Peyer's patch (tissue), 4 donors: ENCODE measurements around the gene RMND1. TPM values are rescaled to one million over a fixed set of nuclear protein-coding genes. Genes with fewer than 3 reads are reported as not detected.

Experiments used
- DNase-seq, 3 donors: peaks; one replicate each; pipeline ENCODE4 v3.0.0-alpha.2; 2017 to 2019
- H3K27ac ChIP-seq, 4 donors: fragments of 200-600 bp; sonication (generic); one replicate each; pipeline ENCODE4 v1.5.1; 2016 to 2019
- H3K27me3 ChIP-seq, 2 donors: fragments of 200-600 bp; sonication (generic); one replicate each; pipeline ENCODE4 v1.5.1; 2019
- H3K36me3 ChIP-seq, 3 donors: fragments of 200-600 bp; sonication (generic); one replicate each; pipeline ENCODE4 v1.5.1; 2016 to 2019
- H3K4me1 ChIP-seq, 4 donors: fragments of 200-600 bp; sonication (generic); one replicate each; pipeline ENCODE4 v1.5.1; 2016 to 2019
- H3K4me3 ChIP-seq, 4 donors: fragments of 200-600 bp; sonication (generic); 1 replicate in 3 of 4; 2 replicates in 1 of 4; pipeline ENCODE4 v1.5.1; 2016 to 2019; ENCODE audit warnings: mild to moderate bottlenecking in 1 of 4
- H3K9me3 ChIP-seq, 4 donors: fragments of 200-600 bp; sonication (generic); one replicate each; pipeline ENCODE4 v1.5.1; 2016 to 2019; ENCODE audit warnings: mild to moderate bottlenecking in 1 of 4
- CTCF ChIP-seq, 6 experiments: fragments of 450-650 bp in 4 of 6; fragments of 200-600 bp in 2 of 6; sonication (generic) in 1 of 6; IDR thresholded peaks; one replicate each; pipeline ENCODE4 v1.5.1; 2017 to 2019; ENCODE audit warnings: antibody characterized with exemption in 6 of 6, mild to moderate bottlenecking in 3 of 6, moderate library complexity in 1 of 6
- POLR2A ChIP-seq, 2 donors: fragments of 450-650 bp; IDR thresholded peaks; one replicate each; pipeline ENCODE4 v1.5.1; 2017; ENCODE audit warnings: antibody characterized with exemption in 2 of 2, mild to moderate bottlenecking in 2 of 2, moderate library complexity in 2 of 2
- total RNA-seq, 4 donors: library from RNA; depleted of rRNA; stranded (reverse); fragments of >200 nt; gene quantifications; one replicate each; pipeline ENCODE4 v1.1.0, GENCODE V29; 2016

Gene RMND1
- total RNA-seq, 4 donors from 2014 or later, result 18.2 to 50.3 (median 35.6) TPM

- Histone ChIP-seq H3K4me1 (peaks cover 0 to 11% (median 2%) of the 10 kb centered on the region in 4 donors), H3K27me3 (no peaks in the 10 kb centered on the region), H3K27ac (no peak overlapping the region), H3K4me3 (no peak overlapping the region), H3K36me3 (peaks cover 0 to 17% (median 0%) of the 10 kb centered on the region in 3 donors), H3K9me3 (no peaks in the 10 kb centered on the region)
- DNase-seq, result no peak
- TF ChIP-seq CTCF (IDR thresholded peaks at IDR 0.05) (no peak), POLR2A (IDR thresholded peaks at IDR 0.05) (no peak)
These were observed 15.1 kb downstream of the RMND1 start for GRCh38 chr6:151436802-151437201.

GRCh38 chr6:151436300-151436699 lies 15.6 kb downstream of the RMND1 start:
- H3K36me3 ChIP-seq, result peaks cover 0 to 22% (median 0%) of the 10 kb centered on the region in 3 donors
- no peaks in the 10 kb centered on the region for H3K9me3 ChIP-seq
- peaks cover 0 to 11% (median 2%) of the 10 kb centered on the region in 4 donors for H3K4me1 ChIP-seq
- no peak for DNase-seq
- no peak overlapping the region for H3K27ac ChIP-seq
- TF ChIP-seq CTCF (IDR thresholded peaks at IDR 0.05), result no peak
- H3K4me3 ChIP-seq, result no peak overlapping the region
- no peaks in the 10 kb centered on the region for H3K27me3 ChIP-seq

DNA sequence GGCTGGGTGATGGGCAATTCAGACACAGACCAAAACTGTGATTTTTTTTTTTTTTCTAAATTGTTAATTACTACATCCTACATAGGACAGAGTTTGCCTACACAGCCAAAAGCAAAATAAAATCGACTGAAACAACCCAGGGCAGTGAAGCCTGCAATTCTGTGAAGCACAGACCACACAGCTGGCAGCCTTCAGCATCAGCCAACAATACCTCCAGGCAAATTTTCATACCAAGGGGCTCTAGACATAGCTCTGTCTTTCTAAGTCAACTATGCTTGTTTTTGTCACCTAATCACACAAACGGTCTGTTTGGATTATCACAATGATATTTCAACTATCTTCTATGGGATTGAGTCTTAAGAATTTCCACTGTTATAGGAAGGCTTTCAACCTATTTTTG lies 17.6 kb downstream of the RMND1 start:
- no peak for DNase-seq
- peaks cover 0 to 41% (median 0%) of the 10 kb centered on the region in 3 donors for H3K36me3 ChIP-seq
- H3K27me3 ChIP-seq, result no peaks in the 10 kb centered on the region
- H3K4me3 ChIP-seq, result no peak overlapping the region
- H3K4me1 ChIP-seq, result peaks cover 0 to 11% (median 0%) of the 10 kb centered on the region in 4 donors
- no peak overlapping the region for H3K27ac ChIP-seq
- TF ChIP-seq POLR2A (IDR thresholded peaks at IDR 0.05) (no peak), CTCF (IDR thresholded peaks at IDR 0.05) (no peak)
- H3K9me3 ChIP-seq, result no peaks in the 10 kb centered on the region

DNA sequence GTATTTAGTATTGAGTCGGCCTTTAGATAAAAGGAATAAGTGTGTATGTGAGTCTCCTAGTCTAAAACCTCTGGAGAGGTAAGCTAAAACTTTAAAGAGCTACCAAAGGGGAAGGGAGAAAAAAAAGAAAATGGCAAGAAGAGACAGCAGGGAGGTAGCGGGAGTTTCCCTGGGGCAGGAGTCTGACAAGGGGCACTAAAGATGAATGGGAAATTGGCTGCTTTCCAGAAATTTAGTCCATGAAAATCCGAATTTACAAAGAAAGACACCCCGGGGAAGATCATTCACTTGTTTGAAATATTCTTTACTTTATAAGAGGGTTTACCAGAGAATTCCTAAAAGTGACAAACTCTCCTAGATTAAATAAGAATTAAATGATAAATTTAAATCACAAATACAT lies 19.3 kb downstream of the RMND1 start:
- no peak overlapping the region for H3K4me3 ChIP-seq
- TF ChIP-seq CTCF (IDR thresholded peaks at IDR 0.05) (no peak), POLR2A (IDR thresholded peaks at IDR 0.05) (no peak)
- peaks cover 0 to 47% (median 0%) of the 10 kb centered on the region in 3 donors for H3K36me3 ChIP-seq
- no peaks in the 10 kb centered on the region for H3K9me3 ChIP-seq
- H3K27me3 ChIP-seq, result no peaks in the 10 kb centered on the region
- H3K4me1 ChIP-seq, result peaks cover 0 to 6% (median 0%) of the 10 kb centered on the region in 4 donors
- H3K27ac ChIP-seq, result no peak overlapping the region
- DNase-seq, result no peak

GRCh38 chr6:151431337-151431736 lies 20.6 kb downstream of the RMND1 start:
- H3K27me3 ChIP-seq, result no peaks in the 10 kb centered on the region
- no peaks in the 10 kb centered on the region for H3K4me1 ChIP-seq
- no peaks in the 10 kb centered on the region for H3K9me3 ChIP-seq
- no peak for DNase-seq
- peaks cover 0 to 59% (median 0%) of the 10 kb centered on the region in 3 donors for H3K36me3 ChIP-seq
- no peak overlapping the region for H3K4me3 ChIP-seq
- TF ChIP-seq POLR2A (IDR thresholded peaks at IDR 0.05) (no peak), CTCF (IDR thresholded peaks at IDR 0.05) (no peak)
- H3K27ac ChIP-seq, result no peak overlapping the region

DNA sequence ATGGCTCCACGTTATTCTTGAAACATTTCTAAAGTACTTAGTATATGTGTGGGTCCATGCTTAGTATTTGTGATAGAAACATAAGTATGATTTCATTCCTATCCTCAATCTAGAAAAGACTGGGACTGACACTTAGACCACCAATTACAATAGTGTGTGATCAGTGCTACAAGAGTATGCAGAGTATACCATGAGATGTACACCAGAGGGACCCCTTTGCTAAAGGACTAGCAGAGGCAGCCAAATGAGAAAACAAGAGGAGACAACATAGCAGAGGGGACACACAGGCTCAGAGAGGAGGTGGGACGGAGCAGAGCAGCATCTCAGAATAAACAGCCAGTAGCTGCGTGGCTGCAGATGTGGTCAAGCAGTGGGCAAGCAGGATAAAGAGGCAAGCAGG lies 21.0 kb downstream of the RMND1 start:
- TF ChIP-seq CTCF (IDR thresholded peaks at IDR 0.05) (no peak), POLR2A (IDR thresholded peaks at IDR 0.05) (no peak)
- Histone ChIP-seq H3K36me3 (peaks cover 0 to 63% (median 0%) of the 10 kb centered on the region in 3 donors), H3K27me3 (no peaks in the 10 kb centered on the region), H3K9me3 (no peaks in the 10 kb centered on the region), H3K27ac (no peak overlapping the region), H3K4me3 (no peak overlapping the region), H3K4me1 (no peaks in the 10 kb centered on the region)
- DNase-seq, result no peak
